ENCODE measurements around the gene ZNF254. TPM values are rescaled to one million over a fixed set of nuclear protein-coding genes. Genes with fewer than 3 reads are reported as not detected.

The ZNF254 gene
- total RNA-seq, 2 experiments from 2014 or later = 6.7 to 7.9 TPM

DNA sequence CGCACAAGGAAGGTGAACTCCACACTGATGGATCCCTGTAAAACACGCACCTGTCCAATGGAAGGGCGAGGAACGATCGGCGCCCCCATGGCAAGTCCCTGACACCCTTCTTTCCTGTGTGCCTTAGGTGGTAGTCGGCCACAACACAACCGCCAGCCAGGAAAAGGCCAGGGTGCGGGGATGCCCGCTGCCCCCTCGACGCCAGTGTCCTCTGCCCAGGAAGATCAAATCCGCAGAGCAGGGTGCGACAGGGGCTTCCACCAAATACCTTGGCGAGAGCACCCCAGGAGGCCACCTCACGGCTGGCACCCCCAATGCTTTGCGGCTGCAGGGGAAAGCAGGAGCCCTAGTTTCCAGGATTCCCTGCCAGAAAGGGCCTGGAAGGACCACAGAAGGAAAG is 91.2 kb downstream of the ZNF254 start:
- CTCF ChIA-PET = no interaction called here
- POLR2A ChIA-PET = no interaction called here

Other genes starting within 250 kb of the ZNF254 start
- 10 to 100 TPM; 15.4 to 15.6 TPM for gene ZNF726, start 172.3 kb upstream of the ZNF254 start, total RNA-seq

Data from activated CD8-positive, alpha-beta memory T cell treated with anti-CD3 and anti-CD28 coated beads for 36 hours (primary cell).